Activated CD8-positive, alpha-beta T cell treated with anti-CD3 and anti-CD28 coated beads for 36 hours (primary cell): ENCODE data around the gene CKS1B. TPM values are rescaled to one million over a fixed set of nuclear protein-coding genes. Genes with fewer than 3 reads are reported as not detected.

ENCODE experiments used
- ATAC-seq: fragments of 200-7000 bp; cut with Tn5 transposase; one replicate; pipeline ENCODE4 v1.10.0; 2021; ENCODE audit warnings: mild to moderate bottlenecking, moderate library complexity
- CTCF ChIA-PET: fragments of 350-600 bp; sonication (Branson Sonifier 250); formaldehyde crosslinking; loops from one replicate; lab custom pipeline; 2021; ENCODE audit warnings: antibody characterized with exemption; lab: Charles Lee
- POLR2A ChIA-PET: fragments of 350-600 bp; sonication (Branson Sonifier 250); formaldehyde crosslinking; loops from one replicate; lab custom pipeline; 2021; ENCODE audit warnings: antibody characterized with exemption; lab: Charles Lee
- DNase-seq: peaks from one replicate; pipeline ENCODE4 v3.0.0-alpha.2; 2020
- H3K27ac Mint-ChIP-seq: one replicate; pipeline ENCODE4 v1.8.0; 2021; ENCODE audit warnings: mild to moderate bottlenecking, mixed read lengths
- H3K27me3 Mint-ChIP-seq: one replicate; pipeline ENCODE4 v1.8.0; 2021; ENCODE audit warnings: mixed read lengths
- H3K36me3 Mint-ChIP-seq: one replicate; pipeline ENCODE4 v1.8.0; 2021; ENCODE audit warnings: low read depth, mixed read lengths
- H3K4me1 Mint-ChIP-seq: one replicate; pipeline ENCODE4 v1.8.0; 2021; ENCODE audit warnings: low read depth, mixed read lengths
- H3K4me3 Mint-ChIP-seq: one replicate; pipeline ENCODE4 v1.8.0; 2021; ENCODE audit warnings: mild to moderate bottlenecking, moderate library complexity, mixed read lengths
- H3K9me3 Mint-ChIP-seq: one replicate; pipeline ENCODE4 v1.8.0; 2021; ENCODE audit warnings: mixed read lengths
- intact Hi-C: fragments of 100-400 bp; cut with micrococcal nuclease; formaldehyde crosslinking; loops from one replicate; pipeline ENCODE4 v1.10.0; 2022
- total RNA-seq, 2 experiments: library from RNA; stranded (reverse); gene quantifications; one replicate each; pipeline ENCODE4 v1.2.3, GENCODE V29; 2021
- TF ChIP-seq, protein P1 (sequence below): fragments of 200-600 bp; IDR thresholded peaks from one replicate; pipeline ENCODE4 v1.8.0; 2022; ENCODE audit warnings: antibody characterized with exemption, mild to moderate bottlenecking

CKS1B gene
- total RNA-seq, 2 experiments from 2014 or later, result 172 to 173 TPM

DNA sequence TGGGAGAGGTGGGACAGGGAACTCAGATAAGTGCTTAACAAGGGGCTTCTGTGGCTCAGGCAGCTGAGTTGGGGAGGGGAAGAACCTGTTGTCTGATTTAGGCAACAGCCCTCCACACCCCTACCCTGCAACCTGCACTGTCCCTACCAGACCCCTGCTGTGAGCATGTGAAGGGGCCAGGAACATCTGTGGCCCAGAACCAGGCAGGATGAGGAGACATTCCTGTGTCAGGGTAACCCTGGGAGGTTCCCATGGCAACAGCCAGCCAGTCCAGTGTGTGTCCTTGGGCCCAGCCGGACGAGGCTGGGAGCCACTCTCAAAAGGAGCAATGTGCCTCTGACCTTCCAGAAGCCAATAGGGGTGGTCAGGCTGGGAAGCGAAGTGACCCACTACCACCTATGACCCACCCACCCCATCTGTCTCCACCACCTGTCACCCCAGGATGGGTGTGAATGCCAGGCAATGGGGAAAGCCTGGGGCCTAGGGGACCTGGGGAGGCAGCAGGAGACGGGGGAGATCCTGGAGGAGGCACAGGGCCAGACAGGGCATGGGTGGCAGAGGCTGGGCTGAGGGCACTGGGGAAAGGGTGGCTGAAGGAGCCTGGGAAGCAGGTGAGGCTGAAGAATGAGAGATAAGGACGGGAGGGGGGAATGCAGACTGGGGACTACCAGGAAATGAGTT, 33.0 kb upstream of the CKS1B start:
- ATAC-seq, result no peak
- H3K4me1 Mint-ChIP-seq, result peaks cover 61% of the 10 kb centered on the region
- TF ChIP-seq, protein P1, sequence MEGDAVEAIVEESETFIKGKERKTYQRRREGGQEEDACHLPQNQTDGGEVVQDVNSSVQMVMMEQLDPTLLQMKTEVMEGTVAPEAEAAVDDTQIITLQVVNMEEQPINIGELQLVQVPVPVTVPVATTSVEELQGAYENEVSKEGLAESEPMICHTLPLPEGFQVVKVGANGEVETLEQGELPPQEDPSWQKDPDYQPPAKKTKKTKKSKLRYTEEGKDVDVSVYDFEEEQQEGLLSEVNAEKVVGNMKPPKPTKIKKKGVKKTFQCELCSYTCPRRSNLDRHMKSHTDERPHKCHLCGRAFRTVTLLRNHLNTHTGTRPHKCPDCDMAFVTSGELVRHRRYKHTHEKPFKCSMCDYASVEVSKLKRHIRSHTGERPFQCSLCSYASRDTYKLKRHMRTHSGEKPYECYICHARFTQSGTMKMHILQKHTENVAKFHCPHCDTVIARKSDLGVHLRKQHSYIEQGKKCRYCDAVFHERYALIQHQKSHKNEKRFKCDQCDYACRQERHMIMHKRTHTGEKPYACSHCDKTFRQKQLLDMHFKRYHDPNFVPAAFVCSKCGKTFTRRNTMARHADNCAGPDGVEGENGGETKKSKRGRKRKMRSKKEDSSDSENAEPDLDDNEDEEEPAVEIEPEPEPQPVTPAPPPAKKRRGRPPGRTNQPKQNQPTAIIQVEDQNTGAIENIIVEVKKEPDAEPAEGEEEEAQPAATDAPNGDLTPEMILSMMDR, result no peak
- POLR2A ChIA-PET, result interaction anchor here (0.7 to 1.0 kb wide), 2 partner anchors 9 to 43 kb away, joined by 3 read pairs; no protein-coding TSS in a partner anchor
- CTCF ChIA-PET, result interaction anchor here (1.1 to 5.8 kb wide), 7 partner anchors 9 to 181 kb away, joined by 3 to 49 read pairs (median 5); partner anchors contain the start of genes PBXIP1 and PYGO2
- H3K36me3 Mint-ChIP-seq, result peaks cover under 1% of the 10 kb centered on the region
- intact Hi-C loops, result no loop called here
- peak; percentile 45 for DNase-seq
- peak overlapping the region; percentile 92 for H3K27ac Mint-ChIP-seq
- H3K27me3 Mint-ChIP-seq, result no peaks in the 10 kb centered on the region
- no peaks in the 10 kb centered on the region for H3K9me3 Mint-ChIP-seq
- no peak overlapping the region for H3K4me3 Mint-ChIP-seq

DNA sequence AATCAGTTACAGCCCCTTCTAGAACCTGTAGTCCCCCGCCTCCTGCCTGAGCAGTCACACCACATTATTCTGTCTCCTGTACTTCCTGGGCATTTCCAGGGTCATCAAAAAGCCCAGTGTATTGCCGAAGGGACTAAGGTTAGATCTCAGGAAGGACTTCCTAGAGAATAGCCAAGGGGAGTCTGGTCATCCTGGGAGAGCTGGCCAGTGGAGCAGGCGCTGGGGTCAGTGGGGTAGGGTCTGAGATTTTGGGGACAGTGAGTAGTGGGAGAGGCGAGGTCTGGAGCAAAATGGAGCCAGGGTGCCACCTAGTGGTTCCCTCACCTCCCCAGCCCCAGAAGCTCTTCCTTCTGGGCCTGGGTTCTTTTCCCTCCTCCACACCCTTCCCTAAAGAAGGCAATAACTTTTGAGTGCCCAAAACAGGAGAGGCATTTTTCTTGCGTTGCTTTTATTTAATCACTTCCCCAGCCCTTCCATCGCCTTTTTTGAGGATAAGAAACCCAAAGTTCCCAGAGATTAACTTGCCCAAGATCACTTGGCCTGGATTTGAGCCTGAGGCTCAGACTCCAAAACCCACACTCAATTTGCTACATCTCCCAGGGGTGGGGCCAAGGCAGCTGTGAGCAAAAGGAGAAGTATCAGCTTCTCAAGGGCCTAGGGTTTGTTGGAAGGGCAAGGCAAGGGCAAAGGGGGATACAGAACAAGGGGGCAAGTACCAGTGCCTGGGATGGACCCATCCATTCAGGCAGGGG, 30.7 kb upstream of the CKS1B start:
- no peaks in the 10 kb centered on the region for H3K27me3 Mint-ChIP-seq
- no peaks in the 10 kb centered on the region for H3K36me3 Mint-ChIP-seq
- intact Hi-C loops, result no loop called here

DNA sequence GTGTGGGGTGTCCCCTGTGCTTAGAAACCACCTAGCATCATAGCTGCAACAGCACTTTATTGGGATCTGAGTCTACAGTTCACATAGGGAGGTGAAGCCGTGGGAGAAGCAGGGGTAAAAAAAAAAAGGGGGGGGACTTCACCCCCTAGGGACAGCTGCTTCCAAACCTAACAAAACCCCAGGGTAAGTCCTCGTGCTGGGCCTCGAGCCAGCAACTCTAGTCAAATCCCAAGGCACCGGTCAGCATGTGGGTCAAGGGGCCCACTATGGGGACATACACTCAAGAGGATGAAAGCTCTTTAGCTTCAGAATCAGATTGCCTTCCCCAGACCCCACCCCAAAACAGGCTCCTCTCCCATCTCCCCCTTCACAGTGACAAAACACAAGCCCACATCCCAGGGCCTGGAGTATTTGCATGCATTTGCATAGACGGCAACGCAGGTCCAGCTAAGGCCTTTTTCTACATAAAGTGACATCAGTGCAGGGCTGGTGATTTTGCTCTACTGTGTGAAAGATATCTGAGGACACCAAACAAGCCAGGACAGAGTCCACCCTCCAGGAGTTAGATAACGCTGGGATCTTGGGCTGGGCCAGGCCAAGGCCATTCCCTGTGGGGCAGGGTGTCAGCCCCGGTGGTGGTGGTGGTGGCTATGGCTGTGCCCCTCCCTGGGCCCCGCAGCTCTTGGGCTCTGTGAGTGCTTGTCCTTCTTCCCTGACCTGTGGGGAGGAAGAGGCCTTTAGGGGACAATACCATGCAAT, 29.9 kb upstream of the CKS1B start:
- ChIA-PET CTCF (interaction anchor here (0.7 to 1.9 kb wide), 27 partner anchors 10 to 400 kb away, joined by 3 to 12 read pairs (median 3); partner anchors contain the start of genes EFNA4 and SHC1), POLR2A (interaction anchor here (0.5 to 2.5 kb wide), 6 partner anchors 9 to 339 kb away, joined by 3 to 10 read pairs (median 4); partner anchors contain the start of genes FLAD1, PMVK and PYGO2)
- DNase-seq (no peak), ATAC-seq (no peak)
- intact Hi-C loops, result no loop called here
- H3K27ac Mint-ChIP-seq, result peak overlapping the region; percentile 92
- H3K36me3 Mint-ChIP-seq, result no peaks in the 10 kb centered on the region
- peaks cover 51% of the 10 kb centered on the region for H3K4me1 Mint-ChIP-seq
- TF ChIP-seq, protein P1, result no peak
- no peaks in the 10 kb centered on the region for H3K27me3 Mint-ChIP-seq
- H3K9me3 Mint-ChIP-seq, result no peaks in the 10 kb centered on the region
- no peak overlapping the region for H3K4me3 Mint-ChIP-seq

More for the DNA sequence above, 30.7 kb upstream of the CKS1B start:
- Mint-ChIP-seq H3K4me1 (peaks cover 55% of the 10 kb centered on the region), H3K27ac (peak overlapping the region; percentile 92), H3K9me3 (no peaks in the 10 kb centered on the region), H3K4me3 (no peak overlapping the region)
- CTCF ChIA-PET, result interaction anchor here (0.7 to 1.9 kb wide), 27 partner anchors 9 to 399 kb away, joined by 3 to 12 read pairs (median 3); partner anchors contain the start of genes EFNA4 and SHC1
- POLR2A ChIA-PET, result interaction anchor here (0.5 to 2.5 kb wide), 6 partner anchors 8 to 338 kb away, joined by 3 to 10 read pairs (median 4); partner anchors contain the start of genes FLAD1, PMVK and PYGO2
- peak; percentile 59 for DNase-seq
- ATAC-seq, result no peak
- TF ChIP-seq, protein P1, result peak; percentile 92

DNA sequence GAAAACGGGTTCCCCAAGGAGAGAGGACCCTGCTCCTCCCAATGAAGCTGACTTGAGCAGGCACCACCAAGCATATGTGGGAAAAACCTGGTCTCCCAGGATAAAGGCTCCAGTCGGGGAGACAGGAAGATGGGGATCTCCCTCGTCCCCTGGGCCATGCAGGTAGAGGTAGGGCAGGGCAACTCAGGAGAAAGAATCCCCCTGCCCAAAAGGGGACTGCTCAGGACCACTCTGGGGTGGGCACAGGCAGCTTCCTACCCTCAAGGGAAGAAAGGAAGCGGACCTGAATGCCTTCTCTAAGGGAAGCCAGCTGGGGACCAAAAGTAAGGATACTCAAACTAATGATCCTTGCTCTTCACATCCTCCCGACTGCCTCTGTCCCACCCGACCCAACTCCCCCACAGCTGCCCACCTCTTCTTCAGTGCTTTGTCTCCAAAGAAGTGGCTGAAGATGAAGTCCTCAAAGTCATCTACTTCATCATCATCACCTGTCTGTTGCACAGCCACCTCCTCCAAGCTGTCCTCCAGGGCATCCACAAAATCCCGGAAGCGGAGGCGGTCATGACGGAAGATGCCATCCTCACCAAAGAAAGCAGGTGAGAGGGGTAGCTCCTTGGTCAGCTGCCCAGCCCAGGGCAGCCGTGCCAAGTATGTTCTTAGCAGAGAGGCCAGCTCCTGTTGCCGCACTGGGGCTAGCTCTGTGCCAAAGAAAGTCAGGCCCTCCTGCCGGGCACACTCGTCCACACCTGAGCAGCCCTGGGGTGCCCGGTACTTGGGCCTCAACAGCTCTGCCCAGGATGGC, 29.1 kb upstream of the CKS1B start:
- ATAC-seq (no peak), DNase-seq (no peak)
- intact Hi-C loops, result no loop called here
- no peaks in the 10 kb centered on the region for H3K27me3 Mint-ChIP-seq
- peaks cover 47% of the 10 kb centered on the region for H3K4me1 Mint-ChIP-seq
- ChIA-PET POLR2A (interaction anchor here (1.1 to 2.5 kb wide), 5 partner anchors 8 to 339 kb away, joined by 4 to 10 read pairs (median 6); partner anchors contain the start of genes FLAD1, PMVK and PYGO2), CTCF (interaction anchor here (0.7 to 1.9 kb wide), 8 partner anchors 11 to 386 kb away, joined by 3 to 9 read pairs (median 4); no protein-coding TSS in a partner anchor)
- H3K9me3 Mint-ChIP-seq, result no peaks in the 10 kb centered on the region
- TF ChIP-seq, protein P1, result no peak
- H3K4me3 Mint-ChIP-seq, result no peak overlapping the region
- no peak overlapping the region for H3K27ac Mint-ChIP-seq
- peaks cover under 1% of the 10 kb centered on the region for H3K36me3 Mint-ChIP-seq
